HepG2 (cell line): Measurements from ENCODE around the gene RBBP9. TPM values are rescaled to one million over a fixed set of nuclear protein-coding genes. Genes with fewer than 3 reads are reported as not detected.
A peak's percentile ranks its signal among the peaks of the same experiment; 100 is the strongest.

ENCODE experiments used
- GATA4 ChIP-seq: sonication (generic); IDR thresholded peaks from 2 replicates; pipeline ENCODE4 v1.6.1; 2016; ENCODE audit warnings: antibody characterized with exemption, low read depth, borderline replicate concordance
- GTF2F1 ChIP-seq: fragments of 150-350 bp; IDR thresholded peaks from 2 replicates; pipeline ENCODE4 v1.6.1; 2014; ENCODE audit warnings: low read length
- HDAC6 ChIP-seq: fragments of 200-600 bp; sonication (generic); IDR thresholded peaks from 2 replicates; pipeline ENCODE4 v1.7.0; 2017; ENCODE audit warnings: mild to moderate bottlenecking, antibody characterized with exemption, low read length, low read depth
- KAT8 ChIP-seq: IDR thresholded peaks from 2 replicates; pipeline ENCODE4 v1.6.1; 2016; ENCODE audit warnings: missing genetic modification reagents, missing compliant biosample characterization
- KLF11 ChIP-seq: IDR thresholded peaks from 2 replicates; pipeline ENCODE4 v1.6.1; 2016; ENCODE audit warnings: missing compliant biosample characterization
- MAZ ChIP-seq, 2 experiments: sonication (generic) in 1 of 2; formaldehyde crosslinking in 1 of 2; IDR thresholded peaks; 2 replicates each; pipeline versions ENCODE4 v1.5.0 to v1.6.1; 2012 to 2020; ENCODE audit warnings: low read depth in 2 of 2, mild to moderate bottlenecking in 2 of 2, borderline replicate concordance in 1 of 2, improper control_type of control experiment in 1 of 2, low read length in 1 of 2, missing genetic modification reagents in 1 of 2, moderate library complexity in 1 of 2
- POLR2AphosphoS2 ChIP-seq: IDR thresholded peaks from 2 replicates; pipeline ENCODE4 v1.6.1; 2011; ENCODE audit warnings: low read depth, low read length, improper control_type of control experiment
- SP2 ChIP-seq: sonication (generic); formaldehyde crosslinking; IDR thresholded peaks from 2 replicates; pipeline ENCODE4 v1.5.1; 2020; ENCODE audit warnings: mild to moderate bottlenecking, missing genetic modification reagents
- SSRP1 ChIP-seq: IDR thresholded peaks from 2 replicates; pipeline ENCODE4 v1.6.1; 2016; ENCODE audit warnings: control low read depth
- SYNCRIP ChIP-seq: fragments of 200-400 bp; formaldehyde crosslinking; IDR thresholded peaks from 2 replicates; pipeline ENCODE4 v1.6.1; 2018; ENCODE audit warnings: mild to moderate bottlenecking, low read depth, low read length; ENCODE audit not compliant: insufficient read depth
- TBL1XR1 ChIP-seq: fragments of 150-350 bp; IDR thresholded peaks from 2 replicates; pipeline ENCODE4 v1.6.1; 2014; ENCODE audit warnings: borderline replicate concordance, low read length; ENCODE audit not compliant: partially characterized antibody
- TOE1 ChIP-seq: sonication (generic); formaldehyde crosslinking; IDR thresholded peaks from 2 replicates; pipeline ENCODE4 v1.4.0; 2020; ENCODE audit warnings: mild to moderate bottlenecking, missing genetic modification reagents
- ZMYM3 ChIP-seq: sonication (generic); formaldehyde crosslinking; IDR thresholded peaks from 2 replicates; pipeline ENCODE4 v1.5.1; 2020; ENCODE audit warnings: mild to moderate bottlenecking, missing genetic modification reagents
- ZNF558 ChIP-seq: sonication (generic); formaldehyde crosslinking; IDR thresholded peaks from 2 replicates; pipeline ENCODE4 v1.9.0; 2022; ENCODE audit warnings: mild to moderate bottlenecking, missing genetic modification reagents, borderline replicate concordance
- ZNF570 ChIP-seq: sonication (generic); formaldehyde crosslinking; IDR thresholded peaks from 2 replicates; pipeline ENCODE4 v1.4.0; 2020; ENCODE audit warnings: mild to moderate bottlenecking, missing genetic modification reagents, borderline replicate concordance
- ZNF891 ChIP-seq: sonication (generic); formaldehyde crosslinking; IDR thresholded peaks from 2 replicates; pipeline ENCODE4 v1.5.0; 2020; ENCODE audit warnings: mild to moderate bottlenecking, missing genetic modification reagents
- polyA plus RNA-seq, 8 experiments: library from polyadenylated mRNA; depleted of rRNA in 3 of 8; stranded (reverse) in 7 of 8; unstranded in 1 of 8; fragments of >200 nt; fragmentation: Illumina TruSeq in 4 of 8; extraction: Trizol in 4 of 8; gene quantifications; 2 replicates each; pipeline versions ENCODE4 v1.2.1 to v1.2.3, GENCODE V29; 2011 to 2016; ENCODE audit warnings: low read depth in 4 of 8, missing spikeins in 1 of 8, mixed read lengths in 1 of 8; ENCODE audit not compliant: insufficient read depth in 1 of 8
- total RNA-seq, 5 experiments: library from RNA; depleted of rRNA; stranded (reverse); fragments of >200 nt; fragmentation: Illumina TruSeq; extraction: Trizol; gene quantifications; 2 replicates each; pipeline ENCODE4 v1.2.3, GENCODE V29; 2016; ENCODE audit warnings: low read depth in 1 of 5
- TF ChIP-seq, protein P1 (sequence below): sonication (generic); formaldehyde crosslinking; IDR thresholded peaks from 2 replicates; pipeline ENCODE4 v1.9.0; 2021; ENCODE audit warnings: missing genetic modification reagents, borderline replicate concordance
- TF ChIP-seq, protein P2 (sequence below): sonication (generic); formaldehyde crosslinking; IDR thresholded peaks from 2 replicates; pipeline ENCODE4 v1.5.0; 2020; ENCODE audit warnings: mild to moderate bottlenecking, missing genetic modification reagents, borderline replicate concordance
- TF ChIP-seq, protein P3 (sequence below): sonication (generic); formaldehyde crosslinking; IDR thresholded peaks from 2 replicates; pipeline ENCODE4 v1.4.0; 2020; ENCODE audit warnings: mild to moderate bottlenecking, missing genetic modification reagents
- TF ChIP-seq, protein P4 (sequence below): sonication (generic); formaldehyde crosslinking; IDR thresholded peaks from 2 replicates; pipeline ENCODE4 v1.5.0; 2020; ENCODE audit warnings: missing genetic modification reagents, mild to moderate bottlenecking, borderline replicate concordance
- TF ChIP-seq, protein P5 (sequence below): sonication (generic); formaldehyde crosslinking; conservative IDR thresholded peaks from 2 replicates; pipeline ENCODE4 v1.4.0; 2020; ENCODE audit warnings: missing genetic modification reagents
- TF ChIP-seq, protein P6 (sequence below): sonication (generic); formaldehyde crosslinking; IDR thresholded peaks from 2 replicates; pipeline ENCODE4 v1.4.0; 2020; ENCODE audit warnings: mild to moderate bottlenecking, missing genetic modification reagents

Gene RBBP9
- total and polyA plus RNA-seq, 2 of the 13 experiments (the other 11 are each of a cell fraction or from before 2014, with no cell fraction given): 28.0 to 56.3 TPM

DNA sequence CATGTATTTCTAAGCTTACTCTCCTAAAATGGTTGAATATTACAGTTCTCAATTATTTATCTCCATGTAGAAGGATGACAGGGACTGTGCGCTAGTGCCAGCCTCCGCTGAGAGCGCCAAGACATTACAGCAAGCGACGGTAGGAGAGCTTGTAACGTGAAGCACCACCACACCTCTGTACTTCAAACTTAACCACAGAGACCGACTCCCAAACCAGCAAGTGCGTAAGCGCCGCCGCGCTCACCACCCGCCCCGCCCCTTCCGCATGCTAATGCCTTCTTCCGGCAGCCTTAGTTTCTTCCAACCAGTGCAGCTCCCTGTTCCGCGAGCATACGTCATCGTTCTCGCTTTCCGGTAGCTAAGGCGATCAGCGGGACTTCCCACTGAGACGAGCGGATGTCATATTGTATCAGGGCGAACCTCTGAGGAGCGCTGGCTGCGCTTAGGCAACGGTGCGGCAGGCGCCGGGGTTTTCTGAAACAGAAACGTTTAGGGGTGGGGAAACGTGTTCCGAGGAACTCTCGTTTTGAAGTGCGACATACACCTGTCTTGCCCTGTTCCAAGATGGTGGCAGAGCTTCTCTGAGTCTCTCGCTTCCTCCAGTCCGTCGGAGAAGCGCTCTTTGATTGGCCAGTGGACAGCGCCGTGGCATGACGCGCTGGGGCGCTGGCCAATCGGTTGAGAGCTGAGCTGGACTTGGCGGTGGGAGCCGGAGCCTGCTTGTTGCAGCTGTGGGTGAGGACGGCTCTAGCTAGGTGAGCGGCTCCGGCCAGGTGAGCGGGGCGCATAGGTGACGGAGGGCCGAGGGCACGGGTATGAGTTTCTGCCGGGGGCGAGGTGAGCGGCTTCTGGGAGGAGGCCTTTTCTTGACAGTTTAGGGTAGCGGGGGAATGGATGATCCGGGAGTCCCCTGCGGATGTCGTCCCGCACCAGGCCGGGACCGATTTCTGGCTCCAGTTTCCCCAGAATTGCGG is 10.5 kb upstream of the RBBP9 start, which contains the start of gene SEC23B (continued):
- TF ChIP-seq ZNF558 (CRISPR knock-in tag) (no peak), ZNF891 (CRISPR knock-in tag) (peak; percentile 81), KAT8 (CRISPR knock-in tag) (peak; percentile 99), SSRP1 (no peak), MAZ (IDR thresholded peaks at IDR 0.05; ENCODE audit: borderline replicate concordance, low read depth, low read length) (peak; percentile 67; the same call in 1 of the 2 replicates), MAZ (CRISPR knock-in tag; IDR thresholded peaks at IDR 0.05; ENCODE audit: low read depth) (peak; percentile 89), SYNCRIP (no peak), SP2 (CRISPR knock-in tag) (peak; percentile 87), HDAC6 (0 out of 2 replicates have a peak, but pooled peaks have one; percentile 28), KLF11 (CRISPR knock-in tag) (peak; percentile 61), TBL1XR1 (peak; percentile 85), GTF2F1 (peak; percentile 66; the same call in 1 of the 2 replicates), ZMYM3 (CRISPR knock-in tag) (peak; percentile 81), GATA4 (peak; percentile 57; the same call in 1 of the 2 replicates), POLR2AphosphoS2 (peak; percentile 92; the same call in 1 of the 2 replicates), TOE1 (CRISPR knock-in tag) (peak; percentile 81), ZNF570 (CRISPR knock-in tag) (peak; percentile 80; the same call in 1 of the 2 replicates)
- TF ChIP-seq, protein P1, sequence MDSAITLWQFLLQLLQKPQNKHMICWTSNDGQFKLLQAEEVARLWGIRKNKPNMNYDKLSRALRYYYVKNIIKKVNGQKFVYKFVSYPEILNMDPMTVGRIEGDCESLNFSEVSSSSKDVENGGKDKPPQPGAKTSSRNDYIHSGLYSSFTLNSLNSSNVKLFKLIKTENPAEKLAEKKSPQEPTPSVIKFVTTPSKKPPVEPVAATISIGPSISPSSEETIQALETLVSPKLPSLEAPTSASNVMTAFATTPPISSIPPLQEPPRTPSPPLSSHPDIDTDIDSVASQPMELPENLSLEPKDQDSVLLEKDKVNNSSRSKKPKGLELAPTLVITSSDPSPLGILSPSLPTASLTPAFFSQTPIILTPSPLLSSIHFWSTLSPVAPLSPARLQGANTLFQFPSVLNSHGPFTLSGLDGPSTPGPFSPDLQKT (CRISPR knock-in tag): peak; percentile 15; the same call in 1 of the 2 replicates
- TF ChIP-seq, protein P2, sequence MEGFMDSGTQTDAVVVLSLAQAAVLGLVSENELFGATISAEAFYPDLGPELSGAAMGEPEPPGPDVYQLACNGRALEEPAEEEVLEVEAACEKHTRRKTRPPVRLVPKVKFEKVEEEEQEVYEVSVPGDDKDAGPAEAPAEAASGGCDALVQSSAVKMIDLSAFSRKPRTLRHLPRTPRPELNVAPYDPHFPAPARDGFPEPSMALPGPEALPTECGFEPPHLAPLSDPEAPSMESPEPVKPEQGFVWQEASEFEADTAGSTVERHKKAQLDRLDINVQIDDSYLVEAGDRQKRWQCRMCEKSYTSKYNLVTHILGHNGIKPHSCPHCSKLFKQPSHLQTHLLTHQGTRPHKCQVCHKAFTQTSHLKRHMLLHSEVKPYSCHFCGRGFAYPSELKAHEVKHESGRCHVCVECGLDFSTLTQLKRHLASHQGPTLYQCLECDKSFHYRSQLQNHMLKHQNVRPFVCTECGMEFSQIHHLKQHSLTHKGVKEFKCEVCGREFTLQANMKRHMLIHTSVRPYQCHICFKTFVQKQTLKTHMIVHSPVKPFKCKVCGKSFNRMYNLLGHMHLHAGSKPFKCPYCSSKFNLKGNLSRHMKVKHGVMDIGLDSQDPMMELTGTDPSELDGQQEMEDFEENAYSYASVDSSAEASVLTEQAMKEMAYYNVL: peak; percentile 59; the same call in 1 of the 2 replicates
- TF ChIP-seq, protein P3, sequence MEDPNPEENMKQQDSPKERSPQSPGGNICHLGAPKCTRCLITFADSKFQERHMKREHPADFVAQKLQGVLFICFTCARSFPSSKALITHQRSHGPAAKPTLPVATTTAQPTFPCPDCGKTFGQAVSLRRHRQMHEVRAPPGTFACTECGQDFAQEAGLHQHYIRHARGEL: no peak; the same call in 1 of the 2 replicates
- TF ChIP-seq, protein P4, sequence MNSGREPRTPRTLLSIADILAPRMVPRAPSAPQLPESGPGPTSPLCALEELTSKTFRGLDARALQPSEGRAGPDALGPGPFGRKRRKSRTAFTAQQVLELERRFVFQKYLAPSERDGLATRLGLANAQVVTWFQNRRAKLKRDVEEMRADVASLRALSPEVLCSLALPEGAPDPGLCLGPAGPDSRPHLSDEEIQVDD: no peak; the same call in 1 of the 2 replicates
- TF ChIP-seq, protein P5, sequence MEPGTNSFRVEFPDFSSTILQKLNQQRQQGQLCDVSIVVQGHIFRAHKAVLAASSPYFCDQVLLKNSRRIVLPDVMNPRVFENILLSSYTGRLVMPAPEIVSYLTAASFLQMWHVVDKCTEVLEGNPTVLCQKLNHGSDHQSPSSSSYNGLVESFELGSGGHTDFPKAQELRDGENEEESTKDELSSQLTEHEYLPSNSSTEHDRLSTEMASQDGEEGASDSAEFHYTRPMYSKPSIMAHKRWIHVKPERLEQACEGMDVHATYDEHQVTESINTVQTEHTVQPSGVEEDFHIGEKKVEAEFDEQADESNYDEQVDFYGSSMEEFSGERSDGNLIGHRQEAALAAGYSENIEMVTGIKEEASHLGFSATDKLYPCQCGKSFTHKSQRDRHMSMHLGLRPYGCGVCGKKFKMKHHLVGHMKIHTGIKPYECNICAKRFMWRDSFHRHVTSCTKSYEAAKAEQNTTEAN (CRISPR knock-in tag): peak; percentile 70; the same call in 1 of the 2 replicates
- TF ChIP-seq, protein P6, sequence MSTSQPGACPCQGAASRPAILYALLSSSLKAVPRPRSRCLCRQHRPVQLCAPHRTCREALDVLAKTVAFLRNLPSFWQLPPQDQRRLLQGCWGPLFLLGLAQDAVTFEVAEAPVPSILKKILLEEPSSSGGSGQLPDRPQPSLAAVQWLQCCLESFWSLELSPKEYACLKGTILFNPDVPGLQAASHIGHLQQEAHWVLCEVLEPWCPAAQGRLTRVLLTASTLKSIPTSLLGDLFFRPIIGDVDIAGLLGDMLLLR: peak; percentile 29; the same call in 1 of the 2 replicates
